A549 (cell line): ENCODE data around the gene SLC66A2. TPM values are rescaled to one million over a fixed set of nuclear protein-coding genes. Genes with fewer than 3 reads are reported as not detected.

Source experiments
- ATAC-seq, 2 experiments: fragments of 200-7000 bp in 1 of 2; fragments of >200 bp in 1 of 2; cut with Nextera tagmentation in 1 of 2; cut with Tn5 transposase in 1 of 2; 3 replicates each; pipeline versions ENCODE4 v1.8.0 to v1.9.1; 2018 to 2020; ENCODE audit warnings: mild to moderate bottlenecking in 1 of 2, moderate library complexity in 1 of 2
- CTCF ChIA-PET: fragments of 300-600 bp; sonication (Branson Sonifier 250); formaldehyde crosslinking; extraction: SDS; loops from one replicate; lab custom pipeline; 2021; ENCODE audit warnings: antibody characterized with exemption, inconsistent platforms; lab: Yijun Ruan, JAX
- POLR2A ChIA-PET: fragments of 350-600 bp; formaldehyde crosslinking; extraction: SDS; loops from one replicate; lab custom pipeline; 2021; ENCODE audit warnings: antibody characterized with exemption, inconsistent platforms; lab: Yijun Ruan, JAX
- DNase-seq, 2 experiments: peaks; one replicate each; pipeline versions ENCODE4 v3.0.0 to v3.0.0-alpha.2; 2011 to 2016; ENCODE audit warnings: low read depth in 1 of 2, low spot score in 1 of 2
- FAIRE-seq: peaks from 2 replicates; lab custom pipeline; 2011; peaks lifted over from hg19 to GRCh38; lab: Jason Lieb, UNC
- H3K27ac ChIP-seq, 2 experiments: fragments of >200 bp; sonication (Bioruptor Twin); formaldehyde crosslinking; 3 replicates each; pipeline ENCODE4 v1.5.1; 2016 to 2017
- H3K4me1 ChIP-seq: fragments of >200 bp; sonication (Bioruptor Twin); formaldehyde crosslinking; 3 replicates; pipeline ENCODE4 v1.6.1; 2016
- H3K4me2 ChIP-seq: fragments of >200 bp; sonication (Bioruptor Twin); formaldehyde crosslinking; 3 replicates; pipeline ENCODE4 v1.6.1; 2016
- H3K4me3 ChIP-seq: fragments of >200 bp; sonication (Bioruptor Twin); formaldehyde crosslinking; 3 replicates; pipeline ENCODE4 v1.5.1; 2016
- H3K9me3 ChIP-seq: fragments of >200 bp; sonication (Bioruptor Twin); formaldehyde crosslinking; 3 replicates; pipeline ENCODE4 v1.6.1; 2016
- ATOH8 ChIP-seq: fragments of 250-450 bp; sonication (Bioruptor Pico); IDR thresholded peaks from 2 replicates; pipeline ENCODE4 v1.5.0; 2020; ENCODE audit warnings: low read depth, mild to moderate bottlenecking, moderate library complexity
- BCL3 ChIP-seq: fragments of >200 bp; sonication (Bioruptor Twin); formaldehyde crosslinking; IDR thresholded peaks from 3 replicates; pipeline ENCODE4 v1.6.1; 2016
- CBX8 ChIP-seq: fragments of 200-600 bp; sonication (generic); IDR thresholded peaks from 2 replicates; pipeline ENCODE4 v1.6.1; 2016
- CTCF ChIP-seq: fragments of >200 bp; sonication (Bioruptor Twin); formaldehyde crosslinking; IDR thresholded peaks from 3 replicates; pipeline ENCODE4 v1.5.1; 2016
- ELK1 ChIP-seq: fragments of 150-350 bp; IDR thresholded peaks from 2 replicates; pipeline ENCODE4 v1.6.1; 2014; ENCODE audit warnings: low read depth, mild to moderate bottlenecking, low read length
- EP300 ChIP-seq, 2 experiments: fragments of >200 bp; sonication (Bioruptor Twin); formaldehyde crosslinking; IDR thresholded peaks; 2 replicates in 1 of 2; 3 replicates in 1 of 2; pipeline ENCODE4 v1.6.1; 2016 to 2017
- FOSB ChIP-seq: fragments of 250-450 bp; sonication (Bioruptor Pico); IDR thresholded peaks from 2 replicates; pipeline ENCODE4 v1.5.0; 2020; ENCODE audit warnings: mild to moderate bottlenecking, moderate library complexity
- GATA3 ChIP-seq: IDR thresholded peaks from 2 replicates; pipeline ENCODE4 v1.6.1; 2012; ENCODE audit warnings: borderline replicate concordance
- HDAC2 ChIP-seq: fragments of 200-600 bp; sonication (generic); IDR thresholded peaks from 2 replicates; pipeline ENCODE4 v1.6.1; 2016
- HES2 ChIP-seq: fragments of >200 bp; sonication (Bioruptor Twin); formaldehyde crosslinking; IDR thresholded peaks from 2 replicates; pipeline ENCODE4 v1.6.1; 2016
- HOXA7 ChIP-seq: fragments of 250-450 bp; sonication (Bioruptor Pico); IDR thresholded peaks from 2 replicates; pipeline ENCODE4 v1.5.0; 2020; ENCODE audit warnings: mild to moderate bottlenecking, moderate library complexity
- HOXB13 ChIP-seq: fragments of 250-450 bp; sonication (Bioruptor Pico); IDR thresholded peaks from 2 replicates; pipeline ENCODE4 v1.5.0; 2020; ENCODE audit warnings: low read depth, mild to moderate bottlenecking, moderate library complexity
- NPAS2 ChIP-seq: fragments of 250-450 bp; sonication (Bioruptor Pico); IDR thresholded peaks from 2 replicates; pipeline ENCODE4 v1.8.0; 2022; ENCODE audit warnings: mild to moderate bottlenecking, moderate library complexity, borderline replicate concordance
- PHF8 ChIP-seq: fragments of 200-600 bp; sonication (generic); IDR thresholded peaks from 2 replicates; pipeline ENCODE4 v1.6.1; 2016; ENCODE audit warnings: low read depth, mild to moderate bottlenecking, antibody characterized with exemption, moderate library complexity, borderline replicate concordance
- POLR2A ChIP-seq: IDR thresholded peaks from 2 replicates; pipeline ENCODE4 v1.6.1; 2012; ENCODE audit warnings: mild to moderate bottlenecking, low read length
- RAD21 ChIP-seq, 2 experiments: fragments of >200 bp in 1 of 2; sonication (Bioruptor Twin) in 1 of 2; formaldehyde crosslinking in 1 of 2; IDR thresholded peaks in 1 of 2; conservative IDR thresholded peaks in 1 of 2; 2 replicates in 1 of 2; 3 replicates in 1 of 2; pipeline ENCODE4 v1.6.1; 2012 to 2018; ENCODE audit warnings: inconsistent platforms in 1 of 2
- REST ChIP-seq: fragments of 200-600 bp; sonication (generic); IDR thresholded peaks from 2 replicates; pipeline ENCODE4 v1.6.1; 2016; ENCODE audit warnings: antibody characterized with exemption, mild to moderate bottlenecking, moderate library complexity
- USF2 ChIP-seq: fragments of 450-650 bp; IDR thresholded peaks from 2 replicates; pipeline ENCODE4 v1.6.1; 2014; ENCODE audit warnings: antibody characterized with exemption
- ZNF302 ChIP-seq: fragments of 250-450 bp; sonication (Bioruptor Pico); IDR thresholded peaks from 2 replicates; pipeline ENCODE4 v1.9.0; 2021; ENCODE audit warnings: inconsistent platforms, mild to moderate bottlenecking, moderate library complexity
- ZSCAN20 ChIP-seq: fragments of 250-450 bp; sonication (Bioruptor Pico); IDR thresholded peaks from 2 replicates; pipeline ENCODE4 v1.8.0; 2022; ENCODE audit warnings: mild to moderate bottlenecking, moderate library complexity
- WGBS: methylation state at CpG from one replicate; pipeline ENCODE4 v1.1.6; 2017; ENCODE audit errors: missing lambda C conversion rate; 5-methylcytosine and 5-hydroxymethylcytosine counted together
- polyA plus RNA-seq, 4 experiments: library from polyadenylated mRNA; depleted of rRNA in 3 of 4; stranded (reverse); fragments of >200 nt; fragmentation: RNase III in 1 of 4; extraction: RNeasy Plus Mini Kit Qiagen cat#74134 plus additional on column Dnase treatment in 1 of 4; gene quantifications; 2 replicates in 3 of 4; 3 replicates in 1 of 4; pipeline ENCODE4 v1.2.3, GENCODE V29; 2011 to 2017

The SLC66A2 gene
- polyA plus RNA-seq, 2 of the 4 experiments (the other 2 are of a cell fraction), result 4.8 to 11.5 TPM

- H3K4me1 ChIP-seq, result peaks cover 13% of the 10 kb centered on the region; the same call in 1 of the 3 replicates
- no peaks in the 10 kb centered on the region for H3K9me3 ChIP-seq
- ChIA-PET POLR2A (no interaction called here), CTCF (no interaction called here)
- H3K4me2 ChIP-seq, result peak overlapping the region; percentile 95
- ATAC-seq (no peak), DNase-seq (no peak), FAIRE-seq (no peak)
- peak overlapping the region; percentile 80 for H3K4me3 ChIP-seq
- H3K27ac ChIP-seq, result peak overlapping the region in 1 of 2 experiments; percentile 54; a peak in 3 of 6 replicates
- no peak for TF ChIP-seq ELK1
- TF ChIP-seq USF2, result no peak
- no peak for TF ChIP-seq HOXB13 (CRISPR knock-in tag)
- TF ChIP-seq CBX8, result no peak
- no peak for TF ChIP-seq CTCF
- no peak for TF ChIP-seq ATOH8
- TF ChIP-seq GATA3, result no peak
- TF ChIP-seq HOXA7 (CRISPR knock-in tag), result no peak
- no peak for TF ChIP-seq HES2
- WGBS, result 20% methylated on average over 7 of the region's 7 CpGs
Observed at GRCh38 chr18:79986726-79987125, 35.3 kb upstream of the SLC66A2 start.

- TF ChIP-seq POLR2A, result no peak
- TF ChIP-seq, all 56 proteins: peak for 0
- CTCF ChIA-PET, result interaction anchor here (1.8 kb wide), 1 partner anchor 12 kb away, joined by 6 read pairs; no protein-coding TSS in a partner anchor
- FAIRE-seq (no peak), ATAC-seq (no peak), DNase-seq (no peak)
- no peak overlapping the region for H3K27ac ChIP-seq
- H3K4me1 ChIP-seq, result peaks cover 13% of the 10 kb centered on the region; the same call in 1 of the 3 replicates
- H3K9me3 ChIP-seq, result no peaks in the 10 kb centered on the region
- 92% methylated on average over 12 of the region's 12 CpGs for WGBS
- no peak overlapping the region for H3K4me2 ChIP-seq
- POLR2A ChIA-PET, result no interaction called here
- no peak overlapping the region for H3K4me3 ChIP-seq
Observed at GRCh38 chr18:79985172-79985571, 33.7 kb upstream of the SLC66A2 start.

GRCh38 chr18:79983793-79984192 lies 32.3 kb upstream of the SLC66A2 start:
- POLR2A ChIA-PET, result no interaction called here
- H3K4me1 ChIP-seq, result peaks cover 13% of the 10 kb centered on the region; the same call in 1 of the 3 replicates
- DNase-seq, result no peak
- no peaks in the 10 kb centered on the region for H3K9me3 ChIP-seq
- no peak for ATAC-seq
- 96% methylated on average over 7 of the region's 7 CpGs for WGBS
- no peak overlapping the region for H3K4me2 ChIP-seq
- no peak overlapping the region for H3K27ac ChIP-seq
- H3K4me3 ChIP-seq, result no peak overlapping the region
- no peak for FAIRE-seq
- CTCF ChIA-PET, result no interaction called here
- TF ChIP-seq BCL3 (no peak), PHF8 (no peak), HDAC2 (no peak), ATOH8 (no peak), CBX8 (no peak), RAD21 (conservative IDR thresholded peaks at IDR 0.05 in 1 of 2, IDR thresholded peaks at IDR 0.05 in 1 of 2) (no peak), NPAS2 (CRISPR knock-in tag) (no peak), ELK1 (no peak), EP300 (IDR thresholded peaks at IDR 0.05) (no peak), FOSB (CRISPR knock-in tag) (no peak), ZNF302 (no peak), ZSCAN20 (CRISPR knock-in tag) (no peak), REST (no peak)
